Measurements from ENCODE around the gene SOBP. TPM values are rescaled to one million over a fixed set of nuclear protein-coding genes. Genes with fewer than 3 reads are reported as not detected.
"Not testable (repeated sequence)": the region's sequence is repeated elsewhere in the genome, so short reads cannot be mapped to it uniquely, and the experiment has no call there.

The SOBP gene
- total RNA-seq, 1 donor from 2014 or later: 24.0 TPM

DNA sequence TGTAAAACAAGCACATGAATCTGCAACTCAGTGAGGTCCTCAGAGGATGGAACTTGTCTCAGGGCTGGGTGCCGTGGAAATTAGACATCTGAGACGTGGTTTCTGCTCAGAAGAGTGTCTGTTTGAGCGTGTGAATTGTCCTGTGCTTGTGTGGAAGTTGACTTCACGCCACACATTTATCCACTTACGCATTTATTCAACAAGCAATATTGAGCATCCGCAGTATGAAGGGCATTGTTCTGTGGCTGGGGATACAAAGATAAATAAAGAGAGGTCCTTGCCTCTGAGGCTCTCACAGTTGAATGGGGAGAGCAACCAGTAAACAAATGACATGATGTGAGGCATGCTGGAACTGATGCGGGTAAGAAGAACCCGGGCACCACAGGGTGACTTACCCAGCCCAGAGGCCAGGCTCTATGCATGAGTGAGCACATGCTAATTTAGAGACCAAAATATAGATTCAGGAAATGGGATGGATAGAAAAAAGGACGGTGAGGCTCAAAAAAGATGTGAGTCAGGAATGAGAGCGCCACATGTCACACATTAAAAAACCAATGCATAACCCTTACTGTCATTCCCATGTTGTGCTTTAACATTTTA lies 60.4 kb downstream of the SOBP start:
- peaks cover 31% of the 10 kb centered on the region for H3K4me1 Mint-ChIP-seq
- H3K36me3 Mint-ChIP-seq (ENCODE audit: low read depth): peaks cover 14% of the 10 kb centered on the region
- TF ChIP-seq, protein P1, sequence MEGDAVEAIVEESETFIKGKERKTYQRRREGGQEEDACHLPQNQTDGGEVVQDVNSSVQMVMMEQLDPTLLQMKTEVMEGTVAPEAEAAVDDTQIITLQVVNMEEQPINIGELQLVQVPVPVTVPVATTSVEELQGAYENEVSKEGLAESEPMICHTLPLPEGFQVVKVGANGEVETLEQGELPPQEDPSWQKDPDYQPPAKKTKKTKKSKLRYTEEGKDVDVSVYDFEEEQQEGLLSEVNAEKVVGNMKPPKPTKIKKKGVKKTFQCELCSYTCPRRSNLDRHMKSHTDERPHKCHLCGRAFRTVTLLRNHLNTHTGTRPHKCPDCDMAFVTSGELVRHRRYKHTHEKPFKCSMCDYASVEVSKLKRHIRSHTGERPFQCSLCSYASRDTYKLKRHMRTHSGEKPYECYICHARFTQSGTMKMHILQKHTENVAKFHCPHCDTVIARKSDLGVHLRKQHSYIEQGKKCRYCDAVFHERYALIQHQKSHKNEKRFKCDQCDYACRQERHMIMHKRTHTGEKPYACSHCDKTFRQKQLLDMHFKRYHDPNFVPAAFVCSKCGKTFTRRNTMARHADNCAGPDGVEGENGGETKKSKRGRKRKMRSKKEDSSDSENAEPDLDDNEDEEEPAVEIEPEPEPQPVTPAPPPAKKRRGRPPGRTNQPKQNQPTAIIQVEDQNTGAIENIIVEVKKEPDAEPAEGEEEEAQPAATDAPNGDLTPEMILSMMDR (conservative IDR thresholded peaks at IDR 0.05): no peak
- H3K27me3 Mint-ChIP-seq (ENCODE audit: low read depth): no peaks in the 10 kb centered on the region
- no peak overlapping the region for H3K4me3 Mint-ChIP-seq
- no peak for DNase-seq (ENCODE audit: low read depth, low spot score)
- no peaks in the 10 kb centered on the region for H3K9me3 Mint-ChIP-seq
- H3K27ac Mint-ChIP-seq (ENCODE audit: unreplicated experiment): no peak overlapping the region

DNA sequence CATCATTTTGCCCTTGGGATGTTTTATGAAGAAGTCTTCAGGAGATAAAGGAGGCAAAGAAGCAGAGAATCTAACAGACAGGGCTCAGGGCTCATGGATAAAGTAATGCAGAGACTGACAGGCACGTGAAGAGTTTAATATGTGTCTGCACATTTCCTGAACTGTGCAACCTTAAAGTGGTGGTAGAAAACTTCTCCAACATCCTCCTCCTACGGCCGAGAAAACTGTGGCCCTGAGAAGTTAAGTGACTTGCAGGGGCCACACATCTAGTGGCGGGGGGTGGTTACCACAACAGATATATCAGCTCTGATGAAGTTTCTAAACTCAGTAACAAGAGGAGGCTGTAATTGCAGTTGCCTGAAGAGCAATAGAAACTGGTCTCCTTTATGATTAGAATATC lies 61.0 kb downstream of the SOBP start:
- Mint-ChIP-seq H3K27me3 (ENCODE audit: low read depth) (no peaks in the 10 kb centered on the region), H3K27ac (ENCODE audit: unreplicated experiment) (no peak overlapping the region), H3K4me1 (peaks cover 37% of the 10 kb centered on the region), H3K4me3 (no peak overlapping the region), H3K9me3 (no peaks in the 10 kb centered on the region), H3K36me3 (ENCODE audit: low read depth) (peaks cover 15% of the 10 kb centered on the region)
- no peak for DNase-seq (ENCODE audit: low read depth, low spot score)
- TF ChIP-seq, protein P1 (conservative IDR thresholded peaks at IDR 0.05): no peak

DNA sequence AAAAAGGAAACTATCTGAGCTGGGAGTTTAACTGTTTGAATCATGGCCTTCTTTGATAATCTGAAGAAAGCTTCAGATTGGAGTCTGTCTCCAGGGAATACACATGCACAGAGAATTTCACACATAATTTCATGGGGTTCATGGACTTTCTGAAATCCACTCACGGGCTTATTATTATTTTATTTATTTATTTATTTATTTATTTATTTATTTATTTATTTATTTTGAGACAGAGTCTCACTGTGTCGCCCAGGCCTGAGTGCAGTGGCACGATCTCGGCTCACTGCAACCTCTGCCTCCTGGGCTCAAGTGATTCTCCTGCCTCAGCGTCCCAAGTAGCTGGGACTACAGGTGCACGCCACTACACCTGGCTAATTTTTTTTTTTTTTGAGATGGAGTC lies 63.2 kb downstream of the SOBP start:
- peaks cover 34% of the 10 kb centered on the region for H3K4me1 Mint-ChIP-seq
- not testable (repeated sequence) for H3K27ac Mint-ChIP-seq (ENCODE audit: unreplicated experiment); H3K36me3 Mint-ChIP-seq (ENCODE audit: low read depth); H3K4me3 Mint-ChIP-seq; DNase-seq (ENCODE audit: low read depth, low spot score); H3K27me3 Mint-ChIP-seq (ENCODE audit: low read depth); H3K9me3 Mint-ChIP-seq

DNA sequence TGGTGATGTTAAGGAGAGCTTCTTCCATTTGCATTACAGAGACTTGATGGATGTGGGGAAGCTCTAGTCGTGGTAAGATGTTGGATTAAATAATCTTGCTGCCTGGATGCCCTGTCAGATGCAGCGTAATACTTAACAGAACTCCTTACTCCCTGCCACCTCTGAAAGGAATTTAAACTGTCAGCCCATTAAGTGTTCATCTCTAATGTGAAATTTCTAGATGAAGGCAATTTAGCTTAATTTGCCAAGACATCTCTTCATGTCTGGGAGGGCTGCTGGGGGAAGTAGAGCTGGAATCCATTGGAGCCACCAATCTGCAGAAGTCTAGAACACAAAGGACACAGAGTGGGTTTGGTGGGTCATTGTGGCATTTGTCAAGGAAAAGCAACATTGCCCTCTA lies 64.4 kb downstream of the SOBP start:
- H3K4me1 Mint-ChIP-seq: peaks cover 35% of the 10 kb centered on the region
- no peaks in the 10 kb centered on the region for H3K9me3 Mint-ChIP-seq
- no peak for DNase-seq (ENCODE audit: low read depth, low spot score)
- TF ChIP-seq, protein P1 (conservative IDR thresholded peaks at IDR 0.05): no peak
- no peak overlapping the region for H3K4me3 Mint-ChIP-seq
- H3K27me3 Mint-ChIP-seq (ENCODE audit: low read depth): no peaks in the 10 kb centered on the region
- no peak overlapping the region for H3K27ac Mint-ChIP-seq (ENCODE audit: unreplicated experiment)
- H3K36me3 Mint-ChIP-seq (ENCODE audit: low read depth): peaks cover 10% of the 10 kb centered on the region

DNA sequence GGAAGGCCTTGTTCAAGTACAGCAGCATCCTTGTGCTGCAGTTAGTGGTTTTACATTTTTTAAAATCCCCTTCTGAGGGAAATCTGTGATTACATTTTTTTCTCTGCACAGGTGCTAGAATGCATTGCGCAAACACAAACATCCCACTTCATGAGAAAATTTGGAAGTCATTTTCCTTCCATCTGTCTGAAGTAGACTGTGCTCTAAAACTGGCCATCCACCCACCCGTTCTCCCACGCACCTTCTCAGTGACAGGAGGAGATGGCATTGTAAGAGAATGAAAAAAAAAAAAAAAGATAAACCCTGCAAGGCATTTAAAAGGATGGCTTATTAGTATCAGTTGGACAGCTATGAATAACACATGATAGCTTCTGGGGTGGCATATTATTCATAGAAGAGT lies 65.0 kb downstream of the SOBP start:
- TF ChIP-seq, protein P1 (conservative IDR thresholded peaks at IDR 0.05): no peak
- no peak for DNase-seq (ENCODE audit: low read depth, low spot score)
- no peaks in the 10 kb centered on the region for H3K9me3 Mint-ChIP-seq
- H3K36me3 Mint-ChIP-seq (ENCODE audit: low read depth): peaks cover 10% of the 10 kb centered on the region
- no peaks in the 10 kb centered on the region for H3K27me3 Mint-ChIP-seq (ENCODE audit: low read depth)
- peaks cover 41% of the 10 kb centered on the region for H3K4me1 Mint-ChIP-seq
- H3K4me3 Mint-ChIP-seq: no peak overlapping the region
- no peak overlapping the region for H3K27ac Mint-ChIP-seq (ENCODE audit: unreplicated experiment)

DNA sequence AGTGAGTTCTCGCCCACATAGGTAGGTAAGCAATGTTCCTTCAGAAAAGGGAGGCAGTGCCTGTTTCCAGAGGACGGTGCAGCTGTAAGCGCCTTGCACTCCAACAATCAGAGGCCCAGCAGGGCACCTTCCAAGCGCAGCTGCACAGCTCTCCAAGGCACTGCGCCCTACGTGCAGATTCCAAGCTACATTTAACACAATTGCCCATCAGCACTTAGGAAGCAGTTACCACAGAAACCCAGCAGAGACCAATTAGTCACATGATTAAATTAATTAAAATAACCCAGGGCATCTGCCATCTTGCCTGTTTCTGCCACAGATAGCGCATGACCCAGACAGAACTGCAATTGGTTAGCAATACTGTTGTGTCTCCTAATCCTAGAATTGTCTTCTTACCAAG lies 65.5 kb downstream of the SOBP start:
- no peak for DNase-seq (ENCODE audit: low read depth, low spot score)
- peaks cover 38% of the 10 kb centered on the region for H3K4me1 Mint-ChIP-seq
- TF ChIP-seq, protein P1 (conservative IDR thresholded peaks at IDR 0.05): no peak
- no peaks in the 10 kb centered on the region for H3K27me3 Mint-ChIP-seq (ENCODE audit: low read depth)
- no peaks in the 10 kb centered on the region for H3K9me3 Mint-ChIP-seq
- no peak overlapping the region for H3K4me3 Mint-ChIP-seq
- no peak overlapping the region for H3K27ac Mint-ChIP-seq (ENCODE audit: unreplicated experiment)
- peaks cover 10% of the 10 kb centered on the region for H3K36me3 Mint-ChIP-seq (ENCODE audit: low read depth)
